GM13977 (cell line): ENCODE results near the gene CALCOCO1.

Experiments used
- DNase-seq: peaks from one replicate; pipeline ENCODE4 v3.0.0; 2012; ENCODE audit warnings: low spot score
- CTCF ChIP-seq: IDR thresholded peaks from 2 replicates; pipeline ENCODE4 v1.5.1; 2012; ENCODE audit warnings: mild to moderate bottlenecking, control low read depth; ENCODE audit not compliant: insufficient read depth; ENCODE audit errors: extremely low read depth, missing control alignments
- in situ Hi-C: fragments of 300-500 bp; cut with MboI; formaldehyde crosslinking; loops from one replicate; pipeline ENCODE4 v1.12.0; 2022; ENCODE audit warnings: low sequenced_read_pairs, low pct_unique_long_range_greater_than_20kb, mixed read lengths, inconsistent platforms; ENCODE audit not compliant: unreplicated experiment

Gene CALCOCO1

GRCh38 chr12:53696285-53696654 lies 31.0 kb downstream of the CALCOCO1 start:
- DNase-seq = peak; percentile 87
- in situ Hi-C loops = no loop called here
- no peak for TF ChIP-seq CTCF

- DNase-seq = no peak
- TF ChIP-seq CTCF = no peak
- in situ Hi-C loops = no loop called here
These were observed 31.8 kb downstream of the CALCOCO1 start for GRCh38 chr12:53695152-53696145.

GRCh38 chr12:53694756-53695151 lies 32.5 kb downstream of the CALCOCO1 start:
- DNase-seq = no peak
- no peak for TF ChIP-seq CTCF

GRCh38 chr12:53688134-53688533 lies 39.1 kb downstream of the CALCOCO1 start:
- no peak for DNase-seq
- TF ChIP-seq CTCF = no peak
- in situ Hi-C loops = no loop called here

More at GRCh38 chr12:53694756-53695151, 32.5 kb downstream of the CALCOCO1 start:
- in situ Hi-C loops = no loop called here

GRCh38 chr12:53686436-53686835 lies 40.8 kb downstream of the CALCOCO1 start:
- no peak for DNase-seq
- no peak for TF ChIP-seq CTCF
- in situ Hi-C loops = no loop called here

GRCh38 chr12:53684654-53685220 lies 42.5 kb downstream of the CALCOCO1 start:
- TF ChIP-seq CTCF = no peak
- DNase-seq = no peak
- in situ Hi-C loops = no loop called here
